H1 (cell line): ENCODE data around the gene BIRC5. TPM values are rescaled to one million over a fixed set of nuclear protein-coding genes. Genes with fewer than 3 reads are reported as not detected.

ENCODE experiments used
- CHD2 ChIP-seq: IDR thresholded peaks from 2 replicates; pipeline ENCODE4 v1.6.1; 2012; ENCODE audit warnings: low read length, improper control_type of control experiment
- CTCF ChIP-seq, 3 experiments: IDR thresholded peaks; 1 replicate in 2 of 3; 2 replicates in 1 of 3; pipeline versions ENCODE4 v1.5.1 to v1.6.1; 2011; ENCODE audit warnings: low read length in 3 of 3, mild to moderate bottlenecking in 3 of 3, inconsistent platforms in 2 of 3, low read depth in 1 of 3, moderate library complexity in 1 of 3; ENCODE audit not compliant: insufficient read depth in 1 of 3; ENCODE audit errors: control extremely low read depth in 1 of 3
- GTF2F1 ChIP-seq: IDR thresholded peaks from 2 replicates; pipeline ENCODE4 v1.6.1; 2012; ENCODE audit warnings: low read depth, low read length, improper control_type of control experiment, borderline replicate concordance
- RXRA ChIP-seq: IDR thresholded peaks from 2 replicates; pipeline ENCODE4 v1.6.1; 2011; ENCODE audit warnings: low read depth, mild to moderate bottlenecking, low read length, moderate library complexity; ENCODE audit not compliant: insufficient read depth
- SP1 ChIP-seq: IDR thresholded peaks from 2 replicates; pipeline ENCODE4 v1.6.1; 2011; ENCODE audit warnings: low read depth, low read length
- SUZ12 ChIP-seq: fragments of 200-600 bp; sonication (generic); IDR thresholded peaks from 2 replicates; pipeline ENCODE4 v1.6.1; 2012; ENCODE audit warnings: mild to moderate bottlenecking, inconsistent platforms, low read length, moderate library complexity, mixed read lengths
- TCF12 ChIP-seq: IDR thresholded peaks from 2 replicates; pipeline ENCODE4 v1.6.1; 2011; ENCODE audit warnings: low read depth, mild to moderate bottlenecking, low read length
- polyA plus RNA-seq, 7 experiments: library from polyadenylated mRNA; depleted of rRNA in 3 of 7; stranded (reverse) in 5 of 7; unstranded in 2 of 7; fragments of >200 nt in 5 of 7; fragments of 200-250 nt in 2 of 7; gene quantifications; 1 replicate in 5 of 7; 2 replicates in 1 of 7; 4 replicates in 1 of 7; pipeline versions ENCODE4 v1.2.1 to v1.2.3, GENCODE V29; 2011 to 2013; ENCODE audit warnings: missing spikeins in 2 of 7, mixed read lengths in 2 of 7
- total RNA-seq: library from RNA; stranded (reverse); fragmentation: NEBNext Ultra II Directional; extraction: Animal tissue kit (Norgen Biotek cat#: 25700); gene quantifications from 2 replicates; pipeline ENCODE4 v1.2.1, GENCODE V29; 2021

Gene BIRC5
- total and polyA plus RNA-seq, 2 of the 8 experiments (the other 6 are each of a cell fraction or from before 2014, with no cell fraction given): 42.2 to 108 TPM

GRCh38 chr17:78256707-78257591 lies 42.9 kb downstream of the BIRC5 start (continued):
- TF ChIP-seq GTF2F1 (no peak), CTCF (IDR thresholded peaks at IDR 0.05; ENCODE audit: control extremely low read depth in 1 of 3, insufficient read depth in 1 of 3, low read depth in 1 of 3, low read length in 3 of 3) (no peak), SUZ12 (no peak), SP1 (no peak), CHD2 (no peak), TCF12 (no peak), RXRA (no peak)
